ENCODE data around the gene SFT2D2.

DNA sequence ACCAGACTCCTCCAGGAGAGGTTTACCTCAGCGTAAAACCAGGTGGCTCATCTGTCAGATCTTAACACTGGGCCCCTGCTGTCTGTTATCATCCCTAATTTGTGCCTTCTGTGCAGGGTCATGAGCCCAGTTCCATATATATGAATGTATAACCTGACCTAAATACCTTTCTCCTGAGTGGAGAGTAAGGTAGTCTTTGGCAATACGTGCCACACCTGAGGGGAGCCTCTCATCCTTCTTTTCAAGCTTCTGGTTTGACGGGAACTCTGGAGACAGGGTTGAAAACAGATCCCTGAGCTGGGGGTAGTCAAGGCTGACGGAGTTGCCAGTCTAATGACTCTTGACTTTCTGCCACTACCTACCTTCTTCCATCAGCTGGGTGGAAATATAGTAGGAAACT is 4.1 kb downstream of the SFT2D2 start:
- TF ChIP-seq CTCF (IDR thresholded peaks at IDR 0.05; ENCODE audit: low read depth, low read length) (no peak), POLR2A (IDR thresholded peaks at IDR 0.05; ENCODE audit: extremely low read depth, insufficient read length) (no peak), MAX (IDR thresholded peaks at IDR 0.05; ENCODE audit: low read depth, low read length) (no peak), MYC (IDR thresholded peaks at IDR 0.05; ENCODE audit: low read depth, low read length) (no peak)

Data from NB4 (cell line).